H1 (cell line): ENCODE data around the gene STXBP4. TPM values are rescaled to one million over a fixed set of nuclear protein-coding genes. Genes with fewer than 3 reads are reported as not detected.

Source experiments
- HDAC2 ChIP-seq, 2 experiments: fragments of 300-600 bp in 1 of 2; sonication (generic) in 1 of 2; IDR thresholded peaks; 2 replicates each; pipeline ENCODE4 v1.6.1; 2011 to 2012; ENCODE audit warnings: low read depth in 2 of 2, low read length in 2 of 2, mild to moderate bottlenecking in 2 of 2, moderate library complexity in 2 of 2, borderline replicate concordance in 1 of 2, inconsistent platforms in 1 of 2
- RBBP5 ChIP-seq: IDR thresholded peaks from 2 replicates; pipeline ENCODE4 v1.7.1; 2012; ENCODE audit warnings: low read depth, mild to moderate bottlenecking, inconsistent platforms, low read length, moderate library complexity, borderline replicate concordance
- RFX5 ChIP-seq: IDR thresholded peaks from 2 replicates; pipeline ENCODE4 v1.6.1; 2011; ENCODE audit warnings: low read depth, low read length, improper control_type of control experiment, borderline replicate concordance
- polyA plus RNA-seq, 7 experiments: library from polyadenylated mRNA; depleted of rRNA in 3 of 7; stranded (reverse) in 5 of 7; unstranded in 2 of 7; fragments of >200 nt in 5 of 7; fragments of 200-250 nt in 2 of 7; gene quantifications; 1 replicate in 5 of 7; 2 replicates in 1 of 7; 4 replicates in 1 of 7; pipeline versions ENCODE4 v1.2.1 to v1.2.3, GENCODE V29; 2011 to 2013; ENCODE audit warnings: missing spikeins in 2 of 7, mixed read lengths in 2 of 7
- total RNA-seq: library from RNA; stranded (reverse); fragmentation: NEBNext Ultra II Directional; extraction: Animal tissue kit (Norgen Biotek cat#: 25700); gene quantifications from 2 replicates; pipeline ENCODE4 v1.2.1, GENCODE V29; 2021

STXBP4 gene
- total and polyA plus RNA-seq, 2 of the 8 experiments (the other 6 are each of a cell fraction or from before 2014, with no cell fraction given), result 3.2 to 18.5 TPM

DNA sequence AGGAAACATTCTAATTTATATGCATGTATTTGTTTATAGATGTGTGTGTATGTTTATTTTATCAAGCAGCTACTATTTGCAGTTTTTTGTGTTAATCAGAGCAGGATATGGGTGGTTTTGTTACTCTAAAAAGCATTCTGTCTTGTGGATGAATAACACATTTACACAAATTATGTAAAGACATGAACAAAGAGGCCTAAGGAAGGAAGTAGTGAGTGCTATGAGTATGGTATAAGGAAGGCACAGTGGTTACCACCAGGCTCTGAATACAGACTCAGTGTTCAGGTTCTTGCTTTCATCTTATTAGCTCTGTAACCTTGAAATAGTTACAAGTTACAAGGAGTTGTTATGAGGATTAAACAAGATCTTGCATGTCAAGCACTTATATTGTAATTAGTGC lies 33.9 kb downstream of the STXBP4 start (continued):
- TF ChIP-seq HDAC2 (IDR thresholded peaks at IDR 0.05; ENCODE audit: borderline replicate concordance in 1 of 2, low read depth in 2 of 2, low read length in 2 of 2) (no peak), RFX5 (no peak), RBBP5 (no peak)
